GM12892 (cell line): ENCODE measurements around the gene MATN1.

Source experiments
- POLR2A ChIP-seq: IDR thresholded peaks from 2 replicates; pipeline ENCODE4 v1.6.1; 2011; ENCODE audit warnings: low read depth, low read length, control low read depth
- POLR2AphosphoS5 ChIP-seq: IDR thresholded peaks from 2 replicates; pipeline ENCODE4 v1.6.1; 2011; ENCODE audit warnings: low read depth, low read length, control low read depth
- TAF1 ChIP-seq: IDR thresholded peaks from 2 replicates; pipeline ENCODE4 v1.6.1; 2011; ENCODE audit warnings: low read depth, mild to moderate bottlenecking, control low read depth, low read length, borderline replicate concordance

- no peak for TF ChIP-seq POLR2AphosphoS5
- peak; percentile 32; the same call in 1 of the 2 replicates for TF ChIP-seq POLR2A
- peak; percentile 48; the same call in 1 of the 2 replicates for TF ChIP-seq TAF1
Observed at GRCh38 chr1:30762152-30762929, 39.0 kb upstream of the MATN1 start.
